Type B pancreatic cell (in vitro differentiated cells): ENCODE data around the gene MLLT3. TPM values are rescaled to one million over a fixed set of nuclear protein-coding genes. Genes with fewer than 3 reads are reported as not detected.

ENCODE experiments used
- DNase-seq: peaks from one replicate; pipeline ENCODE4 v3.0.0; 2021; ENCODE audit warnings: mixed read lengths; ENCODE audit not compliant: unreplicated experiment; ENCODE audit errors: extremely low spot score
- H3K27ac Mint-ChIP-seq: 2 replicates; pipeline ENCODE4 v1.8.0; 2021; ENCODE audit warnings: mild to moderate bottlenecking, mixed read lengths
- H3K27me3 Mint-ChIP-seq: 2 replicates; pipeline ENCODE4 v1.8.0; 2021; ENCODE audit warnings: mixed read lengths
- H3K36me3 Mint-ChIP-seq: 2 replicates; pipeline ENCODE4 v1.8.0; 2021; ENCODE audit warnings: mixed read lengths
- H3K4me1 Mint-ChIP-seq: one replicate; pipeline ENCODE4 v1.8.0; 2021; ENCODE audit warnings: mixed read lengths; ENCODE audit not compliant: unreplicated experiment
- H3K4me3 Mint-ChIP-seq: 2 replicates; pipeline ENCODE4 v1.8.0; 2021; ENCODE audit warnings: mild to moderate bottlenecking, mixed read lengths
- H3K9me3 Mint-ChIP-seq: 2 replicates; pipeline ENCODE4 v1.8.0; 2021; ENCODE audit warnings: mixed read lengths
- CTCF ChIP-seq: fragments of 200-600 bp; sonication (generic); conservative IDR thresholded peaks from 2 replicates; pipeline ENCODE4 v1.5.0; 2021; ENCODE audit warnings: antibody characterized with exemption, mild to moderate bottlenecking
- total RNA-seq: library from RNA; stranded (reverse); gene quantifications from 2 replicates; pipeline ENCODE4 v1.2.1, GENCODE V29; 2021; ENCODE audit warnings: low replicate concordance

Gene MLLT3
- total RNA-seq, 1 donor from 2014 or later, result 44.2 TPM

- no peak for DNase-seq
- H3K27me3 Mint-ChIP-seq, result no peaks in the 10 kb centered on the region
- peaks cover 14% of the 10 kb centered on the region for H3K9me3 Mint-ChIP-seq
- no peaks in the 10 kb centered on the region for H3K36me3 Mint-ChIP-seq
- H3K4me1 Mint-ChIP-seq, result peaks cover 27% of the 10 kb centered on the region
- no peak for TF ChIP-seq CTCF
- H3K4me3 Mint-ChIP-seq, result no peak overlapping the region
- peak overlapping the region; percentile 21 for H3K27ac Mint-ChIP-seq
These were observed 300.7 kb downstream of the MLLT3 start for GRCh38 chr9:20321423-20322082.

- Mint-ChIP-seq H3K36me3 (no peaks in the 10 kb centered on the region), H3K4me1 (peaks cover 27% of the 10 kb centered on the region), H3K9me3 (peaks cover 14% of the 10 kb centered on the region), H3K27ac (peak overlapping the region; percentile 22), H3K27me3 (no peaks in the 10 kb centered on the region), H3K4me3 (no peak overlapping the region)
- no peak for DNase-seq
- no peak for TF ChIP-seq CTCF
These were observed 301.4 kb downstream of the MLLT3 start for GRCh38 chr9:20320921-20321320.

- Mint-ChIP-seq H3K27me3 (no peaks in the 10 kb centered on the region), H3K9me3 (peaks cover 14% of the 10 kb centered on the region), H3K4me3 (peak overlapping the region; percentile 50), H3K4me1 (peaks cover 23% of the 10 kb centered on the region), H3K36me3 (no peaks in the 10 kb centered on the region), H3K27ac (peak overlapping the region; percentile 87)
- no peak for DNase-seq
- no peak for TF ChIP-seq CTCF
These were observed 302.5 kb downstream of the MLLT3 start for GRCh38 chr9:20319641-20320337.

- Mint-ChIP-seq H3K27me3 (no peaks in the 10 kb centered on the region), H3K4me3 (no peak overlapping the region), H3K36me3 (no peaks in the 10 kb centered on the region), H3K4me1 (peaks cover 22% of the 10 kb centered on the region), H3K9me3 (peaks cover 14% of the 10 kb centered on the region), H3K27ac (peak overlapping the region; percentile 87)
- TF ChIP-seq CTCF, result no peak
- DNase-seq, result no peak
These were observed 303.1 kb downstream of the MLLT3 start for GRCh38 chr9:20319241-20319640.

GRCh38 chr9:20317701-20318100, 304.6 kb downstream of the MLLT3 start:
- H3K4me1 Mint-ChIP-seq, result peaks cover 22% of the 10 kb centered on the region
- no peak for DNase-seq
- peak overlapping the region; percentile 58 for H3K27ac Mint-ChIP-seq
- no peak overlapping the region for H3K4me3 Mint-ChIP-seq
- no peaks in the 10 kb centered on the region for H3K27me3 Mint-ChIP-seq
- H3K9me3 Mint-ChIP-seq, result peaks cover 14% of the 10 kb centered on the region
- H3K36me3 Mint-ChIP-seq, result no peaks in the 10 kb centered on the region
- no peak for TF ChIP-seq CTCF
